ENCODE data around the gene ALKBH6.
"Not testable (repeated sequence)": the region's sequence is repeated elsewhere in the genome, so short reads cannot be mapped to it uniquely, and the experiment has no call there.

The ALKBH6 gene

DNA sequence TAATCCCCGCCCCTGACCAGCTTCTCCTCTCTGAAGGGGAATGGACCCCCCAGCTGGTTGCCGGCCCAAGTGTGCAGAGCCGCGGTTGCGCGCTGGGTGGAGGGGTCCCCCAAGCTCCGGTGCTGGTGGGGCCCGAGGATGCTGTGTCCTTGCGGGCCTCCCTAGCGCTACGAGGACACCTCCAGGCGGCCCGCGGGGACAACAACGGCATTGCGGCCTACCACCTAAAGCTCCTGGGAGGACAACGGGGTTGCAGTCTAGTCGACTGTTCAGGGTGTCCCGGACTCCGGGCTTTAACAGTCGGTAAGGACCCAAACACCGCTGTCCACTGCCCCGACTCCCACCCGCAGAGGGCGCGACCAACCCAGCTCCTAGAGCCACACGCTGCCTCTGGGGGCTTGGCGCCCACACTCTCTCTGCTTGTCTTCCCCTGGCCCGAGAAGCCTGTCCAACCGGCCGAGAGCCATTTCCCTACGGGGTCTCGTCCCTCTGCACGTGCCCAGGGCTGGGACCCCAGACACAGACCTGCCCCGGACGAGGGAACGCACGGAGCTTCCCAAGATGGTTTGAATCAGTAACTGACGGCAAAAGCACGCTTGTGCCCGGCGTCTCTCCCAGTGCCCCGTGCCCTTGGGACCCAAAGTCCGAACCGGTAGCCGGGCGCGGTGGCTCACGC is 20.0 kb downstream of the ALKBH6 start:
- no peak for DNase-seq (ENCODE audit: low spot score)
- no peak for FAIRE-seq

DNA sequence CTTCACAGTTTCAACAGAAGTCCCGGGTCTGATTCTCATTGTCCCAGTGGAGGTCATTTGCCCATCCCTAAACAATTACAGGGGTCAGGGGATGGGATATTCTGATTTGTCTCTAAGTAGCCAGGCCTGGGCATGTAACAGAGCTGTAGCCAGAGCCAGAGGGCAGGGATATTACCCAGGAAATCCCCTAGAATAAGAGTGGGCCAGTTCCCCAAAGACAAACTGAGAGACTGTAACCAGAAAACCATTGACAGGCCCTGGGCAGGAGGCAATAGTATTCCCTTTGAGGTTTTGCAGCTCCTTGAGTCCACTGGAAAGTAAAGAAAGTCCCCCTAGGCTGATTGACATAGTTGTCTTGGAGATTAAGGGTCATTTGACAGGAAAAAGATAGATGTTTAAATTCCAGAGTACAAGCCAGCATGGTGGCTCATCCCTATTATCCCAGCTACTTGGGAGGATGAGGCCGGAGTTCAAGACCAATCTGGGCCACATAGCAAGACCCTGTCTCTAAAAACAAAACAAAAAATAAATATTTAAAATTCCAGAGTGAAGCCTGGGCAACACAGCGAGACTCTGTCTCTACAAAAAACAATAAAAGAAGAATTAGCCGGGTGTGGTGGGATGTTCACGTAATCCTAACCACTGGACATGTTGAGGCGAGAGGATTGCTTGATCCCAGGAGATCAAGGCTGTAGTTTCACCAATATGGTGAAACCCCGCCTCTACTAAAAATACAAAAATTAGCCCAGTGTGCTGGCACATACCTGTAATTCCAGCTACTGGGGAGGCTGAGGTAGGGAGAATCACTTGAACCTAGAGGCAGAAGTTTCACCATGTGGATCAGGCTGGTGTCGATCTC is 20.9 kb downstream of the ALKBH6 start:
- DNase-seq (ENCODE audit: low spot score): no peak
- no peak for FAIRE-seq

DNA sequence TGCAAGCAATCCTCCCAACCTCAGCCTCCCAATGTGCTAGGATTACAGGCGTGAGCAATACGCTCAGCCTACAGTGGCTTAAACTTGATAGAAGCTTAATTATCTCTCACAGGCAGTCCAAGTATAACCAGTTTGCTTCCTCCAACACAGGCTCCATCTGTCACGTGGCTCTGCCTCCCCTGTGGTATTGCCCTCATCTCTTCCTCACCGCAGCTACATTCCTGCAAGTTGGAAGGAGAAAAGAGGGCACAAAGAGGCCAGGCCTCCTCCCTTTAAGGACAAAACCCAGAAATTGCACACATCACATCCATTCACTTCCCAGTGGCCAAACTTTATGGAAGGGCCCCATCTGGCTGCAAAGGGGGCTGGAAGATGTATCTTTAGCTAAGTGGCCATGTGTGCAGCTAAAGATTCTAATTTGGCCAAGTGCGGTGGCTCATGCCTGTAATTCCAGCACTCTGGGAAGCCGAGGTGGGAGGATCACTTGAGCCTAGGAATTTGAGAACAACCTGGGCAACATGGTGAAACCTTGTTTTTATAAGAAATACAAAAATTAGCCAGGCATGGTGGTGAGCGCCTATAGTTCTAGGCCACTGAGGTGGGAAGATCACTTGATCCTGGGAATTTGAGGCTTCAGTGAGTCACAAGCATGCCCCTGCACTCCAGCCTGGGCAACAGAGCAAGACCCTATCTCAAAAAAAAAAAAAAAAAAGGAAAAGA is 22.1 kb downstream of the ALKBH6 start:
- DNase-seq (ENCODE audit: low spot score) (no peak), FAIRE-seq (no peak)

DNA sequence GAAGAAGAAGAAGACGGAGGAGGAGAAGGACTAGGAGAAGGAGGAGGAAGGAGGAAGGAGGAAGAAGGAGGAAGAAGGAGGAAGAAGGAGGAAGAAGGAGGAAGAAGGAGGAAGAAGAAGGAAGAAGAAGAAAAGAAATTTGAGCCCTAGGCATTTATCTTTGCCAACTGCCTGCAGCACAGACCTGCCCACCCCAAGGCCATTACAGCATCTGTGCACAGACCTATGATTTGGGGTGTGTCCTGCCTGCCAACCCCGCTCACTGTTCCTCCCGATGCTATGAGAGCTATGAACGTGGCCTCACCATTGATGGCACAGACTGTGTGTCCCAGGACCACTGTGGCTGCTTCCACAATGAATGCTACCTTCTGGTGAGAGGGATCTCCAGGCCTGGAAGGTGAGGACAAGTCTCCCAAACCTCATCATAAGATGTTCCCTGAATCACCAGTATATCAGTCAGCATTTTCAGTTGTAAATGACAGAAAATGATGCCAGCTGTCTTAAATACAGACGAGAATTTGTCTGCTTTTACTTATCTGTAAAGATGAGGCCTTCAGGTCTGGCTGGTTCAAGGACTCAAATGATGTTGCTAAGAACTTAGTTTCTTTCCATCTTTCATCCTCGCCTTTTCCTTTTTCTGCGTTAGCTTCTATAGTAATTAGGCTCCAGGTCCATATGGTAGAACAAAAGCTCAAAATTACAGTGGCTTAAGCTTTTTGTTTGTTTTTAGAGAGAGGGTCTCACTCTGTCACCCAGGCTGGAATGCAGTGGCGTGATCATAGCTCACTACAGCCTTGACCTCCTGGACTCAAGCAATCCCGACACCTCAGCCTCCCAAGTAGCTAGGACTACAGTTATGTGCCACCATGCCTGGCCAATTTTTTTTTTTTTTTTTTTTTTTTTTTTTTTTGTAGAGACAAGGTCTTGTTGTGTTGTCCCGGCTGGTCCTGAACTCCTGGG is 23.0 kb downstream of the ALKBH6 start:
- no peak for FAIRE-seq

DNA sequence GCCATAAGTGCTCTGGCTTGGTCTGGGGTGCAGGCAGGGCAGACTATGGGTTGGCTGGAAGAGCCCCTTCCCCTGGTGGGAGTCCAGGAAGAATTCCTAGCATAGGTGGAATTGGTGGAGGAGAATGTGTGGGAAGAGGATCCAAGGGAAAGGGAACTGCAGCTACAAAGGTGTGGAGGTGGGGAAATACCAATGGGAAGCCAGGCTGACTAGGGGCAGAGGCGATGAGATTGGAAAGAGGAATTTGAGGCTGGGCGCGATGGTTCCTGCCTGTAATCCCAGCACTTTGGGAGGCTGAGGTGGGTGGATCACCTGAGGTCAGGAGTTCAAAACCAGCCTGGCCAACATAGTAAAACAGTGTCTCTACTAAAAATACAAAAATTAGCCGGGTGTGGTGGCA is 23.9 kb downstream of the ALKBH6 start:
- FAIRE-seq: no peak
- no peak for DNase-seq (ENCODE audit: low spot score)

More for the DNA sequence above, 23.0 kb downstream of the ALKBH6 start:
- no peak for DNase-seq (ENCODE audit: low spot score)

DNA sequence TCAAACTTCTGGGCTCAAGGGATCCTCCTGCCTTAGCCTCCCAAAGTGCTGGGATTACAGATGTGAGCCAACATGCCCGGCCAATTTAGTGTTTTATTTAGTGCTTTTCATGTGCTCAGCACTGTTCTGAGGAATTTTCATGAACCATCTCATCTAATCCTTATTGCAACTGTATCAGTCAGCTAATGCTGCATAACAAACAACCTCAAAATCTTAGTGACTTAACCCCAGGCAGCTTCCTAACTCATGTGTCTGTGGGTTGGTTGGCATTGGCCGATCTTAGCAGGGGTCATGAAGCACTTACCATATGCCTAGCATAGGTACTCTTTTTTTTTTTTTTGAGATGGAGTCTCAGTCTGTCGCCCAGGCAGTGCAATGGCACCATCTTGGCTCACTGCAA is 25.2 kb downstream of the ALKBH6 start:
- FAIRE-seq (no peak), DNase-seq (ENCODE audit: low spot score) (no peak)

DNA sequence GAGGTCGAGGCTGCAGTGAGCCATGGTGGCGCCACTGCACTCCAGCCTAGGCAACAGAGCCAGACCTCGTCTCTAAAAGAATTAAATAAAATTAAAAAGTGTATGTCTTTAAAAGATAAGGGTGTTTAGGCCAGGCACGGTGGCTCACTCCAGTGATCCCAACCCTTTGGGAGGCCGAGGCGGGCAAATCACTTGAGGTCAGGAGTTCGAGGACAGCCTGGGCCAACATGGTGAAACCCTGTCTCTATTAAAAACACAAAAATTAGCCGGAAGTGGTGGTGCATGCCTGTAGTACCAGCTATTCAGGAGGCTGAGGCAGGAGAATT is 26.5 kb downstream of the ALKBH6 start:
- no peak for DNase-seq (ENCODE audit: low spot score)
- FAIRE-seq: no peak

DNA sequence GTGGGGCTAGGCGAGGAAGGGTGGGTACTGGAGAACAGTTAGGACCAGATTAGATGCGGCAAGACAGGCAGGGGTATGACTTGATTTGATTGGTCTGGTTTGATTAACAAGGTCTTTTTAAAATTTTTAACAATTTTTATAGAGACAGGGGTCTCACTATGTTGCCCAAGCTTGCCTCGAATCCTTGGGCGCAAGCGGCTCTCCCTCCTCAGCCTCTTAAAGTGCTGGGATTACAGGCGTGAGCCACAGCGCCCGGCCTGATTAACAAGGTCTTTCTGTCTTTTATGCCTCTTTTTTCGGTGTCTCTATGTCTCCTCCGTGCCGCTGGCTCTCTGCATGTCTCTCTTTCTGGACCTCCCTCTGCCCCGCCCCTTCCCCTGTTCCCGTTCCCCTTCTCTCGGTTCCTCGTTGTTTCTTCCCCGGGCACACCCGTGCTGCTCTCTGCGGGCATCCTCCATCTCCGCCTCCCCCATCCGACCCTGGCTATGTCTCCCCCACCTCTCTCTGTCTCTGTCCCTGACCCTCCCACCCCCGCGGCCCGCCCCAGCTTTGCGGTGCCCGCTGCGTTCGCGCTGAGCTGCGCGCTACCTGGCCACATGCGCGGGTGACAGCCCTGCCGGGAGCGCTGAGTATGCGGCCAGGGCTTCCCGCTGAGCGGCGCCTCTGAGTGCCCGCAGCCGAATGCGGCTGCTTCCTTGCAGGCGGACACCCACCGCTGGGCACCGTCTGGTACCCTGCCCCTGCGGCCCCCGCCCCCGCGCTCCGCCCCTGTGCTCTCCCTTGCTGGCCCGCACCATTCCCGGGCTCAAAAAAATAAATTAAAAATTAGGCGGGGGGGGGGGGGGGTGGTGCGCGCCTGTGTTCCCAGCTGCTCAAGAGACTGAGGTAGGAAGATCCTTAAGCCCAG is 27.1 kb downstream of the ALKBH6 start:
- DNase-seq (ENCODE audit: low spot score) (peak; percentile 54), FAIRE-seq (peak; percentile 32)

DNA sequence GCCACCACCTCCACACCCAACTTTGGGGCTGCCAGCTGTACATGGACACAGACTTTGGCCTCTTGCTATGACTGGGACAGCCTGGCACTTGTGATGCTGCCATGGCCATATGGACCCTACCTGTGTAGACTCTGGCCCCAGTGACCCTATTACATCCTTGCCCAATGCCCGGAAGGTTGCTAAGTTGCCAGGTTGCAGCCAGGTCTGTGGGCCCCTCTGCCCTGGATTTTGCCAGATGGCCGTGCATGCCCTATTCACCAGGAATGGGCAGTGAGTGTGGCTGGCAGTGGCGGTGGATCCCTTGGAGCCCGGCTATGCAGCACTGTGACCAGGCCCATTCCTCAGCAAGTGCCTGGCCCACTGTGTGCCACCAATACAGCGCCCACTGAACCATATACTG is 27.9 kb downstream of the ALKBH6 start:
- FAIRE-seq (no peak), DNase-seq (ENCODE audit: low spot score) (no peak)

DNA sequence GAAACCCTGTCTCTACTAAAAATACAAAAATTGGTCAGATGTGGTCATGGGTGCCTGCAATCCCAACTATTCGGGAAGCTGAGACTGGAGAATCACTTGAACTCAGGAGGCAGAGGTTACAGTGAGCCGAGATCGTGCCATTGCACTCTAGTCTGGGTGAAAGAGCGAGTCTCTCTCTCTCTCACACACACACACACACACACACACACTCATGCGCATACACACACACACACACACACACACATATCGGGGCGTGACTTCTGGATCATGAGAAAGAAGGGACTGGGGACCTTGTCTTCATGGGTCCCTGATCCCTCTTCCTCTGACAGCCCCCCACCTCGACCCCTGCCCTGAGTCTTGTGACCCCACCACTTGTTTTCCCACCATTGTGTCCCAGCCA is 30.8 kb downstream of the ALKBH6 start:
- DNase-seq (ENCODE audit: low spot score): no peak
- no peak for FAIRE-seq

DNA sequence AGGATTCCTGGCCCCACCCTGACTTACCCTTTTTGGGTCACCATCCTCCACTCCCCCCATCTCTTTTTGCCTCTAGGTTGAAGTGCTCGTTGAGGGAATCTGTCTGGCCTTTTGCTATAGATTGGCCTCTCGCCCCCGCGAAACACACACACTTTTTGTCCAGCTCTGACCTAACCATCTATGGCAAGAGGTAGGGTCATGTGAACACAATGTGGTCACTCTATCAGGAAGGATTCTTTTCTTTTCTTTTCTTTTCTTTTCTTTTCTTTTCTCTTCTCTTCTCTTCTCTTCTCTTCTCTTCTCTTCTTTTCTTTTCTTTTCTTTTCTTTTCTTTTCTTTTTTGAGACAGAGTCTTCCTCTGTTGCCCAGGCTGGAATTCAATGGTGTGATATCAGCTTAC is 33.0 kb downstream of the ALKBH6 start:
- not testable (repeated sequence) for DNase-seq (ENCODE audit: low spot score); FAIRE-seq

DNA sequence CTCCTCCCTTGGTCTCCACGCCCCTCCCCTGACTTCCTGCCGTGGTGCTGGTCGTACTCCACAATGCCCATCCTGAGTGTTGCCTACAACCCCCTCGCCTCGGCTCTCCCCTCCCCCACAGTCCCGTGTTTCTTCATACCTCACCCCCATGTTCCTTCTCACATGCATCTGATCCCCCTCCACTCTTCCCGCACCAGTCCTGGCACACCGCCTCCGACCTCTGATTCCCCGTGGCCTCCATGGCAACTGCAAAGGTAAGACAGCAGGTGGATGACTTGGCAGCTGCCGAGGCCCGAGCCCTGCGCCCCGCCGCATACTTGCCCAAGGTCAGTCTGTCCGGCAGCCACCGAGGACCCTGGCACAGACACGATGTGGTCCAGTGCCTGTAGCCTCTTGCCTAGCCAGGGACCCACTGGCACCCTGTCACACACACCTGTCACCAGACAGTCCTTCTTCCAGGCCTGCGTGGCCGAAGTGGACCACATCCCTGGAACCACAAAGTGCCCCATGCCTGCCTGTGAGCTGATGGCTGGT is 35.1 kb downstream of the ALKBH6 start:
- FAIRE-seq (no peak), DNase-seq (ENCODE audit: low spot score) (no peak)

DNA sequence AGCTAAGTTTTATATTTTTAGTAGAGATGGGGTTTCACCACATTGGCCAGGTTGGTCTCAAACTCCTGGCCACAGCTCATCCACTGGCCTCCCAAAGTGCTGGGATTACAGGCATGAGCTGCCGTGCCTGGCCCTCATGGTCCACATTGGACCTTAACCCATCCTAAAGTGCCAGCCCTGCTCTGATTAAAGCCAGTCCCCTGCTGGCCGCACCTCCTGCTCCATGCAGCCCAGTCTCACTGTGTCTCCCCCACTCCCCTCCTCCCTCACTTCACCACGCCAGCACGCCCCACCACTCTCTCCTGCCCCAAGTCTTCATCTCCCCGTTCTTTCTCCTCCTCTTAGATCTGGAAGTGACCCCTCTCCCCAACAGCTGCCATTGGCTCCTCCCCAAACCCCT is 35.7 kb downstream of the ALKBH6 start:
- no peak for DNase-seq (ENCODE audit: low spot score)
- FAIRE-seq: no peak

DNA sequence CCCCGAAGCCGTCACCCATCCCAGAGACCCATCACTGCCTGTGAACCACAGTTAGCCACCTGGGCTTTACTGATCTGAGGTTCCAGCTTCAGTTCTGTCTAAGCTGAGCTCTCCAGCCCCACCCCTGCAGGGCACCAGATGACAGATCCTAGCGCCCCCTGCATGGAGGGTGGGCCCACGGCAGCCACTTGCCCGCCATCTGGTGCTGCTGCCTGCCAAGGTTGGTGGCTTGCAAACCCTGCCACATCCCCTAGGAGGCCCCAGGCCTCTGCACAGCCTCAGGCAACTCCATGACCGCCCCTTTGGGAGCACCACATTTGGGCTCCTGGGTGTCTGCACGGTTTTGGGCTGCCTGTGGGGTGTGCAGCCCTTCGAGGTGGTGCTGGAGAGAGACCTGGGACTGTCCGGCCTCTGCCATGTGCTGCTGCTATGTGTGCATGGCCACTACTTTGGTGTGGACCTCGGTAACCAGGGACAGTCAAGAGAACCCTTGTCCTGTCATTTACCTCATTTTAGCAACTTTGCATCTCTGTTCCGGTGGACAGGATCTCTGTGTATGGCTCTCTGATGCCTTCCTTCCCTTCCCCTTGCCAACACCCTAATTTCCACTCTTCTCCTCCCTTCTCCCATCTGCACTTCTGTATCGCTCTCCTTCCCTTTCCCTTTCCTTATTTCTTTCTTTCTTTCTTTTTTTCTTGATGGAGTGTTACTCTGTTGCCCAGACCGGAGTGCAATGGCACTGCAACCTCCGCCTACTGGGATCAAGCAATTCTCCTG is 36.4 kb downstream of the ALKBH6 start:
- FAIRE-seq: no peak
- no peak for DNase-seq (ENCODE audit: low spot score)

DNA sequence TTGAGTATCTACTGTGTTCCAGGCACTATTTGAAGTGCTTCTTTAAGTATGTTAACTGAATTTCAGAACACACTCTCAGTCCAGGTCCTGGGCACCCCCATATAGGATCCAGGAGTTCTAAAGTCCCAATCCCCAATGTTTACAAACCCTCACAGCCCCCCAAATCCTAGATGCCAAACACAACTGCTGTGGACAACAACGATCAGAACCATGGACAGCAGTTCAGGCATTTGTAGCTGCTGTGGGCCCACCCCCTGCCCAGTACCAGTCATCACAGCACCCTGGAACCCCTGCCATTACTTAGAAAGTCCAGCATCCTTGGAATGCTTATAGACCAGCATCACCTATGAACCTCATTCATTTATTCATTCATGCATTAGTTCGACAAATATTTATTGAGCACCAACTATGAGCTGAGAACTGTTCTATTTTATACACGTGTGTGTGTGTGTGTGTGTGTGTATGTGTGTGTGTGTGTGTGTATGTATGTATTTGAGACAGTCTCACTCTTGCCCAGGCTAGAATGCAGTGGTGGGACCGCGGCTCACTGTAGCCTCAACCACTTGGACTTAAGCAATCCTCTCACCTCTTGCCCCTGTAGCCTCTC is 38.3 kb downstream of the ALKBH6 start:
- no peak for FAIRE-seq
- DNase-seq (ENCODE audit: low spot score): peak; percentile 60

DNA sequence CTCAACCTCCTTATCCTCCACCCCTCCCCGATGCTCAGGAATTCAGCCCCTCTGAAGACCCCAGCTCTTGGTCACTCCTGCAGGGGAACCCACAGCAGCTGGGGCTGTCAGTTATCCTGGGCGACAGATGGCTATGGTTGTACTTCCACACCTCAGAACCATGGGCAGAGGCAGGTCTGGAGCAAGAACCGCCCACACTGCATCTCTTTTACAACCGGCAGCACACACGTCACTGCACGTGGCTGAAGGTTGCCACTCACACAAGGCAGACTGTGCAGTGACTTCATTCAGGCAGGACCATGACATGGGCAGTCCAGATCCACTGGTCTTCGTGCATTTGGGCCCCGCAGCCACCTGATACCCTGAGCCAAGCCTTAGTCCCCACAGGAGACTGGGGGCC is 40.5 kb downstream of the ALKBH6 start:
- no peak for FAIRE-seq
- DNase-seq (ENCODE audit: low spot score): no peak

DNA sequence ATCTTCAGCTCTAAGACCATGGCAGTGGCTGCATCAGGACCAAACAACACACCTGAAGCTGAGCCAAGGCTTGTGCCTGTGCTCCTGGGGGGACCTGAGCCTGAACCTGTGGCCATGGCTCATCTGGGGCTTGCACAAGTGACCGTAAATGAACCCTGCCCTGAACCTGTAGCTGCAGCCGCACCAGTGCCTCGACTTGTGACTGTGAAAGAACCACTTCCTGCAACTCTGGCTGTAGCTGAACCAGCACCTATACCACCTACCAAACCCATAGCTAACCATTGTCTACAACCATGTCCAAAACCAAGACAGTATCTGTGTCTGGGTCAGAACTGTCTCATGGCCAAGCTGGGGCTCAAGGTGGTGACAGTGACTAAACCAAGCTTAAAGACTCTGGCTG is 47.2 kb downstream of the ALKBH6 start:
- FAIRE-seq (no peak), DNase-seq (ENCODE audit: low spot score) (no peak)

DNA sequence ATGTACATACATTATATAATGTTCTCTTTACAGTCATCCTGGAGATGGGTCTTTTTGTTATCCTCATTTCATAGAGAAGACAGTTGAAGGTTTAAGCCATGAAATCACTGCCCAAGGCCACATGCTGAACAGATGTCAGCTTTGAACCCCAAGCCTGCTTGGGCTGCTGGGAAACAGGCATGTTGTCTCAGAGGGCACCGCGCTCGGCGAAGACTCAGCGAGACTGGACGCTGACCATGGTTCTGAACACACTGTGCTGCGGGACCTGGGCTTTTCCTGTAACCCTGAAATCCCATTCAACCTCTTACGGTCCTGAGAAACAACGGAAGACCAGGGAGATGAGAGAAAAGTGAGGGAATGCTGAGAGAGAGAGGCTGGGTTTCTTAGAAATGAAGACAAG is 50.5 kb downstream of the ALKBH6 start:
- DNase-seq (ENCODE audit: low spot score): peak; percentile 70
- FAIRE-seq: no peak

All from urothelium cell line (cell line).